Measurements from ENCODE around the gene TEX2.

TEX2 gene

GRCh38 chr17:64162554-64162953 lies 100.5 kb downstream of the TEX2 start:
- no peak overlapping the region for H3K4me3 ChIP-seq (ENCODE audit: insufficient read depth in 1 of 2, low read depth in 1 of 2, low read length in 2 of 2)
- no peak overlapping the region for H3K18ac ChIP-seq (ENCODE audit: low read depth in 1 of 2, low read length in 2 of 2)
- H3K4me1 ChIP-seq (ENCODE audit: control insufficient read depth, insufficient read depth, low read depth, low read length) = peaks cover 2% of the 10 kb centered on the region
- H2BK15ac ChIP-seq (ENCODE audit: low read depth, poor library complexity, severe bottlenecking) = no peak overlapping the region
- no peak overlapping the region for H2BK5ac ChIP-seq (ENCODE audit: low read depth, low read length, poor library complexity, severe bottlenecking)
- WGBS = 98% methylated on average over 2 of the region's 2 CpGs
- no peak overlapping the region for H4K91ac ChIP-seq (ENCODE audit: low read length)
- no peaks in the 10 kb centered on the region for H3K9me3 ChIP-seq (ENCODE audit: control insufficient read depth, low read length)
- H2AK5ac ChIP-seq (ENCODE audit: low read length, severe bottlenecking) = no peak overlapping the region
- no peaks in the 10 kb centered on the region for H3K79me1 ChIP-seq (replicated peaks; ENCODE audit: low read length, poor library complexity, severe bottlenecking)
- no peak for DNase-seq
- no peaks in the 10 kb centered on the region for H3K27me3 ChIP-seq (ENCODE audit: control insufficient read depth in 1 of 2, insufficient read depth in 1 of 2, low read length in 2 of 2)
- H4K8ac ChIP-seq (ENCODE audit: low read length) = no peak overlapping the region
- H3K36me3 ChIP-seq (ENCODE audit: control insufficient read depth in 1 of 2, insufficient read depth in 2 of 2, low read depth in 1 of 2, low read length in 2 of 2) = peaks cover 11 to 32% of the 10 kb centered on the region in 2 experiments
- H3K14ac ChIP-seq (ENCODE audit: low read length in 2 of 2) = no peak overlapping the region
- H2BK12ac ChIP-seq (ENCODE audit: low read length in 2 of 2) = no peak overlapping the region
- H3K4me2 ChIP-seq (ENCODE audit: low read length, poor library complexity, severe bottlenecking) = no peak overlapping the region
- H2BK120ac ChIP-seq (ENCODE audit: low read depth, low read length) = no peak overlapping the region
- H2AFZ ChIP-seq (ENCODE audit: low read depth, low read length) = no peak overlapping the region
- H3K4ac ChIP-seq (ENCODE audit: low read depth in 1 of 2, low read length in 2 of 2) = no peak overlapping the region
- no peak overlapping the region for H3K27ac ChIP-seq (ENCODE audit: low read length, poor library complexity, severe bottlenecking)
- no peak overlapping the region for H3K23ac ChIP-seq (ENCODE audit: low read length in 2 of 2)
- no peak overlapping the region for H3K9ac ChIP-seq (ENCODE audit: low read length)

GRCh38 chr17:64161380-64162176 lies 101.5 kb downstream of the TEX2 start:
- Histone ChIP-seq H2AFZ (ENCODE audit: low read depth, low read length) (no peak overlapping the region), H2BK12ac (ENCODE audit: low read length in 2 of 2) (no peak overlapping the region), H3K4me1 (ENCODE audit: control insufficient read depth, insufficient read depth, low read depth, low read length) (peaks cover 3% of the 10 kb centered on the region), H2BK15ac (ENCODE audit: low read depth, poor library complexity, severe bottlenecking) (no peak overlapping the region), H3K9me3 (ENCODE audit: control insufficient read depth, low read length) (no peaks in the 10 kb centered on the region), H2BK120ac (ENCODE audit: low read depth, low read length) (no peak overlapping the region), H4K91ac (ENCODE audit: low read length) (no peak overlapping the region), H3K4me2 (ENCODE audit: low read length, poor library complexity, severe bottlenecking) (no peak overlapping the region), H3K27ac (ENCODE audit: low read length, poor library complexity, severe bottlenecking) (no peak overlapping the region), H3K4me3 (ENCODE audit: insufficient read depth in 1 of 2, low read depth in 1 of 2, low read length in 2 of 2) (no peak overlapping the region), H3K14ac (ENCODE audit: low read length in 2 of 2) (no peak overlapping the region), H3K4ac (ENCODE audit: low read depth in 1 of 2, low read length in 2 of 2) (no peak overlapping the region), H4K8ac (ENCODE audit: low read length) (no peak overlapping the region), H3K9ac (ENCODE audit: low read length) (no peak overlapping the region), H2BK5ac (ENCODE audit: low read depth, low read length, poor library complexity, severe bottlenecking) (no peak overlapping the region), H3K23ac (ENCODE audit: low read length in 2 of 2) (no peak overlapping the region), H3K36me3 (ENCODE audit: control insufficient read depth in 1 of 2, insufficient read depth in 2 of 2, low read depth in 1 of 2, low read length in 2 of 2) (peaks cover 11 to 24% of the 10 kb centered on the region in 2 experiments), H3K27me3 (ENCODE audit: control insufficient read depth in 1 of 2, insufficient read depth in 1 of 2, low read length in 2 of 2) (no peaks in the 10 kb centered on the region), H2AK5ac (ENCODE audit: low read length, severe bottlenecking) (no peak overlapping the region), H3K18ac (ENCODE audit: low read depth in 1 of 2, low read length in 2 of 2) (no peak overlapping the region), H3K79me1 (replicated peaks; ENCODE audit: low read length, poor library complexity, severe bottlenecking) (no peaks in the 10 kb centered on the region)
- no peak for DNase-seq
- 92% methylated on average over 5 of the region's 6 CpGs for WGBS

GRCh38 chr17:64160378-64160777 lies 102.7 kb downstream of the TEX2 start:
- Histone ChIP-seq H3K9ac (ENCODE audit: low read length) (peak overlapping the region; percentile 29), H3K4me3 (ENCODE audit: insufficient read depth in 1 of 2, low read depth in 1 of 2, low read length in 2 of 2) (no peak overlapping the region), H2AK5ac (ENCODE audit: low read length, severe bottlenecking) (no peak overlapping the region), H3K4me1 (ENCODE audit: control insufficient read depth, insufficient read depth, low read depth, low read length) (peaks cover 6% of the 10 kb centered on the region), H3K4ac (ENCODE audit: low read depth in 1 of 2, low read length in 2 of 2) (no peak overlapping the region), H3K18ac (ENCODE audit: low read depth in 1 of 2, low read length in 2 of 2) (no peak overlapping the region), H3K27me3 (ENCODE audit: control insufficient read depth in 1 of 2, insufficient read depth in 1 of 2, low read length in 2 of 2) (no peaks in the 10 kb centered on the region), H2BK12ac (ENCODE audit: low read length in 2 of 2) (no peak overlapping the region), H2BK15ac (ENCODE audit: low read depth, poor library complexity, severe bottlenecking) (no peak overlapping the region), H2BK5ac (ENCODE audit: low read depth, low read length, poor library complexity, severe bottlenecking) (no peak overlapping the region), H3K23ac (ENCODE audit: low read length in 2 of 2) (no peak overlapping the region), H3K9me3 (ENCODE audit: control insufficient read depth, low read length) (no peaks in the 10 kb centered on the region), H3K27ac (ENCODE audit: low read length, poor library complexity, severe bottlenecking) (no peak overlapping the region), H2AFZ (ENCODE audit: low read depth, low read length) (no peak overlapping the region), H2BK120ac (ENCODE audit: low read depth, low read length) (no peak overlapping the region), H3K4me2 (ENCODE audit: low read length, poor library complexity, severe bottlenecking) (no peak overlapping the region), H3K79me1 (replicated peaks; ENCODE audit: low read length, poor library complexity, severe bottlenecking) (no peaks in the 10 kb centered on the region), H3K36me3 (ENCODE audit: control insufficient read depth in 1 of 2, insufficient read depth in 2 of 2, low read depth in 1 of 2, low read length in 2 of 2) (peaks cover 9 to 14% of the 10 kb centered on the region in 2 experiments), H4K8ac (ENCODE audit: low read length) (no peak overlapping the region), H4K91ac (ENCODE audit: low read length) (no peak overlapping the region), H3K14ac (ENCODE audit: low read length in 2 of 2) (no peak overlapping the region)
- no peak for DNase-seq
- 96% methylated on average over 4 of the region's 4 CpGs for WGBS

- H3K4me3 ChIP-seq (ENCODE audit: insufficient read depth in 1 of 2, low read depth in 1 of 2, low read length in 2 of 2) = no peak overlapping the region
- H2BK5ac ChIP-seq (ENCODE audit: low read depth, low read length, poor library complexity, severe bottlenecking) = no peak overlapping the region
- no peak overlapping the region for H3K14ac ChIP-seq (ENCODE audit: low read length in 2 of 2)
- H3K4me1 ChIP-seq (ENCODE audit: control insufficient read depth, insufficient read depth, low read depth, low read length) = peaks cover 6% of the 10 kb centered on the region
- no peak overlapping the region for H3K4ac ChIP-seq (ENCODE audit: low read depth in 1 of 2, low read length in 2 of 2)
- no peaks in the 10 kb centered on the region for H3K27me3 ChIP-seq (ENCODE audit: control insufficient read depth in 1 of 2, insufficient read depth in 1 of 2, low read length in 2 of 2)
- no peak overlapping the region for H4K8ac ChIP-seq (ENCODE audit: low read length)
- H2BK120ac ChIP-seq (ENCODE audit: low read depth, low read length) = no peak overlapping the region
- no peaks in the 10 kb centered on the region for H3K9me3 ChIP-seq (ENCODE audit: control insufficient read depth, low read length)
- no peak for DNase-seq
- H2BK12ac ChIP-seq (ENCODE audit: low read length in 2 of 2) = no peak overlapping the region
- H3K23ac ChIP-seq (ENCODE audit: low read length in 2 of 2) = no peak overlapping the region
- H3K36me3 ChIP-seq (ENCODE audit: control insufficient read depth in 1 of 2, insufficient read depth in 2 of 2, low read depth in 1 of 2, low read length in 2 of 2) = peaks cover 13 to 15% of the 10 kb centered on the region in 2 experiments
- H3K79me1 ChIP-seq (replicated peaks; ENCODE audit: low read length, poor library complexity, severe bottlenecking) = no peaks in the 10 kb centered on the region
- no peak overlapping the region for H3K4me2 ChIP-seq (ENCODE audit: low read length, poor library complexity, severe bottlenecking)
- H4K91ac ChIP-seq (ENCODE audit: low read length) = no peak overlapping the region
- H2BK15ac ChIP-seq (ENCODE audit: low read depth, poor library complexity, severe bottlenecking) = no peak overlapping the region
- no peak overlapping the region for H2AK5ac ChIP-seq (ENCODE audit: low read length, severe bottlenecking)
- H3K27ac ChIP-seq (ENCODE audit: low read length, poor library complexity, severe bottlenecking) = no peak overlapping the region
- no peak overlapping the region for H3K18ac ChIP-seq (ENCODE audit: low read depth in 1 of 2, low read length in 2 of 2)
- no peak overlapping the region for H3K9ac ChIP-seq (ENCODE audit: low read length)
- 94% methylated on average over 12 of the region's 12 CpGs for WGBS
- no peak overlapping the region for H2AFZ ChIP-seq (ENCODE audit: low read depth, low read length)
Observed at GRCh38 chr17:64158831-64159590, 104.0 kb downstream of the TEX2 start.
